Peyer's patch (tissue), 4 donors: ENCODE measurements around the gene CADM1. TPM values are rescaled to one million over a fixed set of nuclear protein-coding genes. Genes with fewer than 3 reads are reported as not detected.

ENCODE experiments used
- DNase-seq, 3 donors: peaks; one replicate each; pipeline ENCODE4 v3.0.0-alpha.2; 2017 to 2019
- H3K27ac ChIP-seq, 4 donors: fragments of 200-600 bp; sonication (generic); one replicate each; pipeline ENCODE4 v1.5.1; 2016 to 2019
- H3K27me3 ChIP-seq, 2 donors: fragments of 200-600 bp; sonication (generic); one replicate each; pipeline ENCODE4 v1.5.1; 2019
- H3K36me3 ChIP-seq, 3 donors: fragments of 200-600 bp; sonication (generic); one replicate each; pipeline ENCODE4 v1.5.1; 2016 to 2019
- H3K4me1 ChIP-seq, 4 donors: fragments of 200-600 bp; sonication (generic); one replicate each; pipeline ENCODE4 v1.5.1; 2016 to 2019
- H3K4me3 ChIP-seq, 4 donors: fragments of 200-600 bp; sonication (generic); 1 replicate in 3 of 4; 2 replicates in 1 of 4; pipeline ENCODE4 v1.5.1; 2016 to 2019; ENCODE audit warnings: mild to moderate bottlenecking in 1 of 4
- H3K9me3 ChIP-seq, 4 donors: fragments of 200-600 bp; sonication (generic); one replicate each; pipeline ENCODE4 v1.5.1; 2016 to 2019; ENCODE audit warnings: mild to moderate bottlenecking in 1 of 4
- POLR2A ChIP-seq, 2 donors: fragments of 450-650 bp; IDR thresholded peaks; one replicate each; pipeline ENCODE4 v1.5.1; 2017; ENCODE audit warnings: antibody characterized with exemption in 2 of 2, mild to moderate bottlenecking in 2 of 2, moderate library complexity in 2 of 2
- total RNA-seq, 4 donors: library from RNA; depleted of rRNA; stranded (reverse); fragments of >200 nt; gene quantifications; one replicate each; pipeline ENCODE4 v1.1.0, GENCODE V29; 2016
- TF ChIP-seq, protein P1 (sequence below), 6 experiments: fragments of 450-650 bp in 4 of 6; fragments of 200-600 bp in 2 of 6; sonication (generic) in 1 of 6; IDR thresholded peaks; one replicate each; pipeline ENCODE4 v1.5.1; 2017 to 2019; ENCODE audit warnings: antibody characterized with exemption in 6 of 6, mild to moderate bottlenecking in 3 of 6, moderate library complexity in 1 of 6

CADM1 gene
- total RNA-seq, 4 donors from 2014 or later = 0.38 to 8.3 (median 2.5) TPM

DNA sequence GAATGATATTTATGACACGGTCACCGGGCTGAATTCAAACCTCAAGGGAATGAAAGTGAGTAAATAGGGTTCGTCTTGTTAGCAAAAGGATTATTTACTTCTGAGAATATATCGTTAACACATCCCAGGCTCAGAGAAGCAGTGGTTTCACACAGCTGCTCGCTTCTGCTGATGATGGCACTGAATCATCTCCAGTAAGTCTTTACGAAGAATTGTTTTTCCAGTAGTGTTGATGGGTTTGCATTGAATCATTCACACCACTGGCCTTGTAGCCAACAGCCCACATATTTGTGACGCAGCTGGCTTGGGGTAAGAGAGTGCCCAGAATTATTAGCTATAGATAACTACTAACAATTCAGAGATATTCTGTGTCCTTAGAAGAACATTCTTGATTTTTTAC lies 236.3 kb downstream of the CADM1 start:
- H3K27me3 ChIP-seq = no peaks in the 10 kb centered on the region
- no peak overlapping the region for H3K4me3 ChIP-seq
- no peaks in the 10 kb centered on the region for H3K9me3 ChIP-seq
- no peaks in the 10 kb centered on the region for H3K4me1 ChIP-seq
- DNase-seq = no peak
- H3K36me3 ChIP-seq = no peaks in the 10 kb centered on the region
- H3K27ac ChIP-seq = no peak overlapping the region
- TF ChIP-seq, protein P1, sequence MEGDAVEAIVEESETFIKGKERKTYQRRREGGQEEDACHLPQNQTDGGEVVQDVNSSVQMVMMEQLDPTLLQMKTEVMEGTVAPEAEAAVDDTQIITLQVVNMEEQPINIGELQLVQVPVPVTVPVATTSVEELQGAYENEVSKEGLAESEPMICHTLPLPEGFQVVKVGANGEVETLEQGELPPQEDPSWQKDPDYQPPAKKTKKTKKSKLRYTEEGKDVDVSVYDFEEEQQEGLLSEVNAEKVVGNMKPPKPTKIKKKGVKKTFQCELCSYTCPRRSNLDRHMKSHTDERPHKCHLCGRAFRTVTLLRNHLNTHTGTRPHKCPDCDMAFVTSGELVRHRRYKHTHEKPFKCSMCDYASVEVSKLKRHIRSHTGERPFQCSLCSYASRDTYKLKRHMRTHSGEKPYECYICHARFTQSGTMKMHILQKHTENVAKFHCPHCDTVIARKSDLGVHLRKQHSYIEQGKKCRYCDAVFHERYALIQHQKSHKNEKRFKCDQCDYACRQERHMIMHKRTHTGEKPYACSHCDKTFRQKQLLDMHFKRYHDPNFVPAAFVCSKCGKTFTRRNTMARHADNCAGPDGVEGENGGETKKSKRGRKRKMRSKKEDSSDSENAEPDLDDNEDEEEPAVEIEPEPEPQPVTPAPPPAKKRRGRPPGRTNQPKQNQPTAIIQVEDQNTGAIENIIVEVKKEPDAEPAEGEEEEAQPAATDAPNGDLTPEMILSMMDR (IDR thresholded peaks at IDR 0.05) = no peak
- no peak for TF ChIP-seq POLR2A (IDR thresholded peaks at IDR 0.05)

DNA sequence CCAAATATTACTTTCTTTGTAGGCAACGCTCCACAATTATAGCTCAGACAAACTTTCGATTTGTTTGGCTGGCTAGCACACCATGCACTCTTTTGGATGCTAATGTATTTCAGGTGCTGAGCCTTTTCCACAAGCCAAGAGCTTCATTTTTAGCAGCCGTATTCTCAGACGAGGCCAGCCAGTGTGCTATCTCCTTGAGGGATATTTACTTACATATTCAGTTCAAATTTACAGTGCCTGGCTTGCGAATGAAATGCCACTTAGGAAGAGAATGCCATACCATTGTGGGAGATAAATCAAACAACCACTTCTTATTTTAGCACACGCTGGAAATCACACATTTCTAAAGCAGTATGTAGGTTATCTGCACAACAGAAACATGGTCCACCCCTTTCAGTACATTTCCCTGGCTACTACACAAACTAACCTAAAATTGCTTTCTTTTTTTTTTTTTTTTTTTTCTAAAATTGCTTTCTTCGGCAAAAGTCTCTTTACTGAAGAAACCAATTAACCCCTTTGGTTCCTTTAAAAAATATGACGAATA lies 236.9 kb downstream of the CADM1 start:
- H3K36me3 ChIP-seq = no peaks in the 10 kb centered on the region
- no peak for DNase-seq
- no peaks in the 10 kb centered on the region for H3K9me3 ChIP-seq
- H3K4me3 ChIP-seq = no peak overlapping the region
- no peaks in the 10 kb centered on the region for H3K27me3 ChIP-seq
- TF ChIP-seq POLR2A (IDR thresholded peaks at IDR 0.05) = no peak
- TF ChIP-seq, protein P1 (IDR thresholded peaks at IDR 0.05) = no peak
- no peak overlapping the region for H3K27ac ChIP-seq
- no peaks in the 10 kb centered on the region for H3K4me1 ChIP-seq

DNA sequence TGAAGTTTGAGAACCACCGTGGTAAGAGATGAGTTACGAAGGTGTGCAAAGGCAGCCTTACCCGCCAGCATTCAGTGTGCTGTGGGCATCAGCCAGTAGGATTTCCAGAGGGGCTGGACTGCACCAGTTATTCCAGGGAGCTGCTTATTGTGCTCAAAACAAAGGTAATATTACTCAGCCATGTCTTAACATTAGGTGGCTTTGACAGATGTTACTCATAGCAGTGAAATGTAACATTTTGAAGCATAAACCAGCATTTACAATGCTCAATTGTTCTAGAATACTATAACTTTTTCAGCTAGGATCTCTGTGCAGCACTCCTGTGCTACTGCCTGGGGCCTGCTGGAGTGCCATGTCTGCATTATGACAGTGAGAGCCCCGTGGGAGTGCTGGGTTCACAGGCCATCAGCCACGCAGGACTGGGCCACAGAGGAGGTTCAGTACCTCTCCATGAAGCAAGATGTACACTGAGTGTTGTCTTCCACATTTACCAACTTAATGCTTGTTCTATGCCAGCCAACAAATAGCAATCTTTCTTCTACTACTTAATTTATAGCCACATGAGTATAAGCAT lies 238.1 kb downstream of the CADM1 start:
- no peak for DNase-seq
- H3K4me3 ChIP-seq = no peak overlapping the region
- no peak for TF ChIP-seq POLR2A (IDR thresholded peaks at IDR 0.05)
- TF ChIP-seq, protein P1 (IDR thresholded peaks at IDR 0.05) = no peak
- H3K4me1 ChIP-seq = no peaks in the 10 kb centered on the region
- H3K27me3 ChIP-seq = no peaks in the 10 kb centered on the region
- no peaks in the 10 kb centered on the region for H3K9me3 ChIP-seq
- H3K36me3 ChIP-seq = no peaks in the 10 kb centered on the region
- no peak overlapping the region for H3K27ac ChIP-seq

DNA sequence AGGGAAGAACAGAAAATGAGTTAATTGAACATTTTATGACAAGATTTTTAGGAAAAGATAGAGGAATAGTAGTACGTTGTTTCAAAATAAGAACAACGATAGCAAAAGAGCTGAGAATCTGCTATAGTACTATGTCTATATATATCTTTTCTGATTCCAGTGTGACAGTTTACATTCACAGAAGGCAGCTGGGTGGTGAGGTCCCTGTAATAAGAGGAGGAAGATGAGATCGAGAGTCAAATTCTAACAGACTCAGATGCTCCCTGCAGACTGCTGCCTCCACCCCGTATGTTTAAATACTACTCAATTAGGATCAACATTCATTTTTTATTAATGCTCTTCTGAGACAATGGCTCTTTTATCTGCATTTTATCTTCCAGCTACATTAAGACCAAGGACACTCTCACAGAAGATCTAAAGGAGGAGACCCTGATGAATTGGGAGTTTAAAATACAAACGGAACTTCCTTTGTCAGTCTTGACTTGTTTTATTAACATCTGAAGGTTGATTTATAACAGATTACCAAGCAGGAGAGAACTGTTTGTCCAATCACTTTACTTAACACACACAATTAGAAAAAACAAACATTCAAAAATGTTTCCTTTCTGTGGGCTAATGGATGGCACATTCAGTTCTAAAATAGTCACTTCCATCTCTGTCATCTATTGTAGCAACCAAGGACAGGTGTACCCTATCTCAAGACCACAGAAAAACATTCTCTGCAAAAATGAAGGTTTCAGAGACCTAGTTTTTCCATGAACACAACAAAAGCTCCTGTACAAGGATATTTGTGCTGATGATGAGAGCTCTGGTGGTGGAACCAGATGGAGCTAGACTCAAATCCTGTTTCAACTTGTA lies 240.2 kb downstream of the CADM1 start:
- no peak overlapping the region for H3K27ac ChIP-seq
- no peak for DNase-seq
- no peaks in the 10 kb centered on the region for H3K9me3 ChIP-seq
- H3K36me3 ChIP-seq = no peaks in the 10 kb centered on the region
- H3K4me1 ChIP-seq = no peaks in the 10 kb centered on the region
- no peak for TF ChIP-seq POLR2A (IDR thresholded peaks at IDR 0.05)
- TF ChIP-seq, protein P1 (IDR thresholded peaks at IDR 0.05) = no peak
- no peak overlapping the region for H3K4me3 ChIP-seq
- H3K27me3 ChIP-seq = no peaks in the 10 kb centered on the region

DNA sequence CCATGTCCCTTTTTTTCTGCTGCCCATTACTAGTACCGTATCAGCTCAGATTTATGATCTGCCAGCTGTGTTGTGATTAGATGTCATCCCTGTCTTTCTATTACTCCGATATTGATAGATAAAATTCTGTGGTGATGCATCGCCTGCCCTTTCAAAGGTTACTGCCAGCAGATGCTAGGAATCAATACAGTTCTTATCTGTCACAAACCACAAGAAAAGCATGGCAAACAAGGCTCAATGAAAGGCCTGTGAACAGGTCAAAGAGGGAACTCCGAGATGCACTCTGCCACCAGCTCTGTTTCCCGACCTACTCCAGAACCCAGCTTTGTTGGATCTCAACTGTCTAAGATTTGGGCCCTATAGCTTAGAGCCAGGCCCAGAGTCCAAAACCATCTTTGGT lies 246.0 kb downstream of the CADM1 start:
- Histone ChIP-seq H3K27me3 (no peaks in the 10 kb centered on the region), H3K9me3 (no peaks in the 10 kb centered on the region), H3K4me1 (no peaks in the 10 kb centered on the region), H3K27ac (no peak overlapping the region), H3K36me3 (no peaks in the 10 kb centered on the region), H3K4me3 (no peak overlapping the region)
- no peak for DNase-seq
- TF ChIP-seq, protein P1 (IDR thresholded peaks at IDR 0.05) = no peak
- no peak for TF ChIP-seq POLR2A (IDR thresholded peaks at IDR 0.05)
